GM19099 (cell line): ENCODE data around the gene CYSTM1.

Experiments used
- POLR2A ChIP-seq: IDR thresholded peaks from 3 replicates; pipeline ENCODE4 v1.6.1; 2011; ENCODE audit warnings: low read depth; ENCODE audit not compliant: insufficient read length; ENCODE audit errors: extremely low read depth

Gene CYSTM1

DNA sequence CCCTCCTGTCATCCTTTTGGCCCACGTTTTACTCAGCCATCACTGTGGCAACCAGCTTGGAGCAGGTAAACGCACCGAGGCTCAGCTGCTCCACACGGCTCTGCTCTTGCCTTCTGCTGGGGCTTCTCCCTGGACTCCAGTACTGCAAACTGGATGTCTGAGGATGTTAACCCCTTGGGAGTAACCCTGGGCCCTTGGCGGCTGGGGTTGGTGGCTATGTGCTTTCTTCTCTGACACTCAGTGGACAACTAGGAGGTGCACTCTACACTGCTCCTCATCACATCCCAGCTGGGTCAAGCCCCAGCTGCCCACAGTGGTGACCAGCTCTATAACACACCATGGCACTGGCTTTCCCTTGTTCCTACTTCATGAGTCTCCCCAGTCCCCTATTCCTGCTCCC is 12.2 kb upstream of the CYSTM1 start:
- TF ChIP-seq POLR2A: no peak

DNA sequence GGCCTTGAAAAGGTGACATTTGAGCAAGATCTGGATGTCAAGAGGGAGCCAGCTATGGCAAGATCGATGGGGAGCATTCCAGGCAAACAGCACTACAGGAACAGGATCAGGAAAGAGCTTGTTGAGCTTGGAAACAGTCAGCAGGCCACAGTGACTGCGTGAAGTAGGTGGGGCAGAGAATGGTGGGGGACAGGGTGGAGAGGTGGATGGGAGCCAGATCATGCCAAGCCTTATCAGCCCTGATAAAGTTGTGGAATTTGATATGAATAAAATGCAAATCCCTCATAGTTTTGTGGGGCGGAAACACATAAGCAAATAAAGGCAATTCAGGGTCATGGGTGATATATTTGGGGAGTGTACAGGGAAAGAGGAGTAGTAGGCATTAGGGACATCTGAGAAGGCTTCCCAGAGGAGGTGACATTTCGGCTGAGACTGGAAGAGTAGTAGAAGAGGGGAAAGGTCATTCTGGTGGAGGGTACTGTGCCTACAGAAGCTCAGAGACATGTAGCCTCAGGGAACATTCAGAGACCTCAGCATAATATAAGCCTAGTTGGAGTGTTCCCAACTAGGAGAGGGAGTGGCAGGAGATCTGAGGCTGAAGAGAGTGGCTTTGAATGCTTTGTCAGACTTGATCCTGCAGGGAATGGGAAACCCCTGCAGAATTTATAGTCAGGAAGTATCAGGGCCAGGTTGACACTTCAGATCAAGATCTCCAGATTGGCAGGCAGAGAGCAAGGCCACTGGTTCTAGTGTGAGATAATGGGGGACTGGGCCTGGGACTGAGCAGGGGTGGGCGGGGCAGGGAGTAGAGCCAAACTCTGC is 9.7 kb upstream of the CYSTM1 start:
- TF ChIP-seq POLR2A: no peak

DNA sequence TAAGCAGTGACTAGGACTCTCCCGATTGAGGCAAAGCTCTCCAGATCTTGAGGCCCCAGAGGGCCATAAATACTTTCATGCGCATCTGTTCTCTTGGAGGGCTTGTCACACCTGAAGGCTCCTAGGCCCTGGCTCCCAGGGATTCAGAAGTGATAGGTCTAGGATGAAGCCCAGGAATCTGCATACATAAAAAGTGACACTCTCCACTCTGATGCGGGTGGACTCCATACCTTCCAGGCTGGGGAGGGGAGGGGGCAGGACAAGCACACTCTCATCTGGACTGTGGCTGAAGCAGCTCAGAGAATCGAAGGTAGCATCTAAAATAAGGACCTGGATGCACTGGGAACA is 9.1 kb upstream of the CYSTM1 start:
- TF ChIP-seq POLR2A: no peak

DNA sequence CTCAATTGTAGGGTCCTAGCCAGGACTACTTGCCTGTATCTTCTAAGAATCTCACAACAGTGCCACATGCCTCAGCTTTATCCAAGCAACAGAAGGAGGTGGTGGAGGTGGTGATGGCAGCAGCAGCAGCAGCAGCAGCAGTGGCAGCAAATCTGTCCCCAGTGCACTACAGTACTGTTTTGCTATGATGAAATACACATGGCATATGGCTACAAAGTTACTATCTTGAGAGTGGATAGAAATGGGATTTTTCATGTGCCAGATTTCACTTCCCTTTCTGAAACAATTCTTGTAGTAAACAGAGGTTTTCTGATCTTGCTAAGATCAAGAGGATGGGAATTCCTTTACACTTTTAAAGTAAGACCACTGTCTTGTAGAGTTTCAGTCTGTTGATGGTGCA is 8.1 kb upstream of the CYSTM1 start:
- no peak for TF ChIP-seq POLR2A

DNA sequence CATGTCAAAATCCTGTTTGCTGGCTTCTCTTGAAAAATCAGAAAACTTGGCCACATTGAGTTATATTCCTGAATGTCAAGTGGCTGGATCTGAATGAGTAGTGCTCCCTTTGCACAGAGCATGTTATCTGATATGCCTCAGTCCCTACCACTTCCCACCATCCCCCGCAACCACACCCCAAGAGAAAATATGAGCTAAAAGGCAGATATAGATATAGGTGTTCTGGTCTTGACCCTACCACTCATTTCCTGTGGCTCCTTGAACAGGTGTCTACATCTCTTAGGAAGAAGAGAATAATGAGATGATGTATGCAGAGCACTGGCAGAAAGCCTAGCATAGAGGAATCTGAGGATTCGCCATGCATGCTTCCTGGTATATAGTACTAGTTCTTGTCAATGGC is 6.6 kb upstream of the CYSTM1 start:
- no peak for TF ChIP-seq POLR2A

DNA sequence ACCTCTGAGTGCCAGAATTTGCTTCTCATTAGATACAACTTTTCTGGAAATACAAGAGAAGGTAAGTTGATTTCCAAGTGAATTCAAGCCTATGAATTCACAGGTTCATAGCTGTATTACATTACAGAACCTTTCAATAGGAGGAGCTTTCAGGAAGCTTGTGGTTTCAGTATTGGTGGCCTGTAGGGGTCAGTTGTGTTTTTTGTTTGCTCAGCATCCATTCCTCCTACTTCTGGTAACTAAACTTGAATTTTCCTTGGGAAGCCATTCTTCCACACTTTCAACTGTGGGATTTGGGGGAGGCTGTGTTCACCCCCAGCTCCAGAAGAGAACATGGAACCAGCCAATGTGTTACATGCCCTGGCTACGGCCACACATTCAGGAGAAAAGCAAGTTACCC is 5.6 kb upstream of the CYSTM1 start:
- no peak for TF ChIP-seq POLR2A

DNA sequence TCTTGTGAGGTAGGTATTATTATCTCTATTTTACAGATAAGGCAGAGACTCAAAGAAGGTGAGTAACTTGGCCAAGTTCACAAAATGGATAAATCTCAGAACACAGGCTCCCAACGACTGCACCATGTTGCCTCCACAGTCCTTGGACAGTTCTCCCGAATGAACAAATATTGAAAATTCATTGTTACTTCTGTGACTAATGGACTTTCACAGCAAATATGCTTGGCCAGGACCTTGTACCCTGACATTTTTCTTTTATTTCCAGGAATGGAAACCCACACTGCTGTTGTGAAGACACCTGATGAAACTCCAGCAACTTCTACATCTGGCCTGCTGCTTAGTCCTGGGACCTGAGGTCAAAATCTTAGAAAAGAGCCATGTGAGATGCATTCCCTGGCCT is 2.5 kb upstream of the CYSTM1 start:
- TF ChIP-seq POLR2A: no peak

DNA sequence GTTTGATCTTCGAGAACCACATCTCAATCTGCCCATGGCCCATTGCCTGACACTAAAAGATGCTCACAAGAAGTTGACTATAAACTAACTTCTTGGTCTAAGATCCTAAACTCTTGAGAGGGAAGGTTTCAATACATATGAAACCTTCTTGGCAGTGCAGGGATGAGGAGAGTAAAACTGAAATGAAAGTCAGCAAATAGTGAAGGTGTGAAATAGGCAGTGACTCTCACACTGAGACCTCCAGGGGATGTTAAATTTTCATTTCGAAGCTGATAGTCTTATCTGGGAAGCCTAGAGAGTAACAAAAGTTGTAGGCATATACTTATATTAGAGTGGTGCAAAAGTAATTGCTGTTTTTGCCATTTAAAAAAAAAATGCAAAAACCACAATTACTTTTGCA is 974 bp upstream of the CYSTM1 start:
- no peak for TF ChIP-seq POLR2A

DNA sequence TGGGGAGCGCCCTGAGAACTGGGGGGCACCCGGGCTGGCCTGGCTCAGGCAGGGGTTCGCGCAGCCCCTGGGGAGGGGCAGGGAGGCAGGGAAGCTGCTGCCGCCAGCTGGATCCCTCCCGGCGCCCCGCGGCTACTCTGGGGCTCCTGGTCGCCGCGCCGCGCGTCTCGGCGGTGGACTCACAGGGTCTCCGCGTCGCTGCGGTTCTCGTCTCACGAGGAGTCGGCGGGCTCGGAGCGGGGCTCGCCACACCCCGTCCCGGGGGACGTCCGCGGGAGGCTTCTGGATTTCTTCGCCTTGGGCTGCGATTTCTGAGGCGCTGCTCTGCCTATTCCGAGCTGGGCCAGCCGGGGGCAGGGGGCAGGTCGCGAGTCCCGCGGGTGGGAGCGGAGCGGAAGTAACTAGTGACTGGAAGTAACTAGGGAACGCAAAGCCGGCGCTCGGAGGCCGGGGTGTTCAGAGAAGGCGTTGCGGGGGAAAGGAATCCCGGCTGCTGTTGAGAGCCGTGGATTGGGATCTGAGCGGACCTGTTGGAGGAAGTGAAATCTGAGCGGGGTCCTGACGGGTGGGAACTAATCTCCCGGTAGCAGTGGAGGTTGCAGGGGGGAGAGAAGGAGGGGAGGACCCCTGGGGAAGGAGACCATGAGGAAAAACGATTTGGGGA is 511 bp downstream of the CYSTM1 start:
- TF ChIP-seq POLR2A: no peak

DNA sequence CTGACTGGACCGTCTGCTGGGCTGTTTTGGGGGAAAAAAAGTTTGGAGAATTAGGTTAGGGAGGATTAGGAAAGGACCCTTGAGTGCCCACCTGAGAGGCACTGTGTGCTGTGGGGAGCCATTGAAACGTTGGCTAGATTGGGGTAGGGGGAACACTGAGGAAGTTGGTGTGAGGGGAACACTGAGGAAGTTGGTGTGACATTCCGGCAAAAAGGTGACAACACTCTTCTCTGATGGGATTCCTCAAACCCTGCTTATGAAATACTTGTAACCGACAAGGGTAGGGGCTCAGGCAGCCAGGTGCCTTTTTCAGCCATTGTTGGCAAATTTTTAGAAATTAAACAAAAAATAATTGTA is 1.0 kb downstream of the CYSTM1 start:
- TF ChIP-seq POLR2A: no peak

DNA sequence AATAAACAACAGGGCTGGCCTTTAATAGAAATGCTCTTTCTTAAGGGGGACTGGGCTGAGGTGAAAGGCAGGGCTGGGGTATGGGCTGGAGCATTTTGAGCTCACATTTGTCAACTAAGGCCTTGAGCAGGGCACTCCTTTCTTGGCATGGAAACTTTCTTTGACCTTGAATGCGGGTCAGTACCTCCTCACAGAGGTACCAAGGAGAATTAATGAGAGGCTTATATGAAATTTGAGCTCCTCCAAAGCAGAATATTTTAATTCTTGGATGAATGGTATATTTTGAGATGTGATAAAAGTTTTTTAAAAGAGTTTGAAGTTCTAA is 3.1 kb downstream of the CYSTM1 start:
- no peak for TF ChIP-seq POLR2A

DNA sequence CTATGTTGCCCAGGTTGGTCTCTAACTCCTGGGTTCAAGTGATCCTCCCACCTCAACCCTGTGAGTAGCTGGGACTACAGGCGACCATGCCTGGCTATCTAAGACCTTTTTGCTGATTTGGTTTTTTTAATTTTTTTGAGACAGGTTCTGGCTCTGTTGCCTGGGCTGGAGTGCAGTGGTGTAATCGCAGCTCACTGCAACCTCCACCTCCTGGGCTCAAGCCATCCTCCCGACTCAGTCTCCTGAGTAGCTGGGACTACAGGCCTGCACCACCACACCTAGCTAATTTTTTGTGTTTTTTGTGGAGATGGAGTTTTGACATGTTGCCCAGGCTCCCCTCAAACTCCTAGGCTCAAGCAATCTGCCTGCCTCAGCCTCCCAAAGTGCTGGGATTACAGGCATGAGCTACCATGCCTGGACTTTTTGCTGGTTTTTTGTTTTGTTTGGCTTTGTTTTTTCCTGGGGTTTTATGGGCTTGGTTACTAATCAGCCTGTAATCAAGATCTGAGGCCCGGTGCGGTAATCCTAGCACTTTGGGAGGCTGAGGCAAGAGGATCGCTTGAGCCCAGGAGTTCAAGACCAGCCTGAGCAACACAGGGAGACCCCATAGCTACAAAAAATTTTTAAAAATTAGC is 3.6 kb downstream of the CYSTM1 start:
- TF ChIP-seq POLR2A: no peak

DNA sequence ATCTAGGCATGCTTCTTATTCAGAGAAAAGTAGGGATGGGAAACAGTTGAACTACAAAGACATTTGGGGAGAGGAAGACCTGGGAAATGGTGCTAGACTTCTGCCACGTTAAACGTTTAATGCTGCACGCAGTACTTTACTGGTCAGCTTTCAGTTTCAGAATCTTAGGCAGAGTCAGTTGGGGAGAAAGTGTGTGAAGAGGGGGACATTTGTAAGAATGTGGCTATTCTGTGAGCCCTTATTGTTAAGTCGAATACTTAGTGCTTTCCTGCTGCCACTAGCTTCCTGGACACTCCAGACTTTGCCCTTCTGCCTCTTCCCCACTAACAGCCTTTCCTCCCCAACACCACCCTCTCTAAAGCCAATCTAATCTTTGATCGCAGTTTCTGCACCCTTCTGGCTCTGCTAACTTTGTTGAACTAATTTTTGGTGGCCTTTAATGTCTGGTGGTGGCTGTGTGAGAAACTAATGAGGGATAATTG is 6.1 kb downstream of the CYSTM1 start:
- TF ChIP-seq POLR2A: no peak

DNA sequence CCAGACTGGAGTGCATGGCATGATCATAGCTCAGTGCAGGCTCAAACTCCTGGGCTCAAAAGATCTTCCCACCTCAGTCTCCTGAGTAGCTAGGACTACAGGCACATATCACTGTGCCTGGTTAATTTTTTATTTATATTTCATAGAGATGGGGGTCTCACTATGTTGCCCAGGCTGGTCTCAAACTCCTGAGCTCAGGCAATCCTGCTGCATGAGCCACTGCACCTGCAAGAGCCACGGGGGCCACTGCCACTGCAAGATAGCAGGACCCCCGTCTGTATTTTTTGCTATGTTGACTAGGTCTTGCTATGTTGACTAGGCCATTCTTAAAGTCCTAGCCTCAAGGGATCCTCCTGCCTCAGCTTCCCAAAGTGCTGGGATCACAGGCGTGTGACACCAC is 6.5 kb downstream of the CYSTM1 start:
- no peak for TF ChIP-seq POLR2A

DNA sequence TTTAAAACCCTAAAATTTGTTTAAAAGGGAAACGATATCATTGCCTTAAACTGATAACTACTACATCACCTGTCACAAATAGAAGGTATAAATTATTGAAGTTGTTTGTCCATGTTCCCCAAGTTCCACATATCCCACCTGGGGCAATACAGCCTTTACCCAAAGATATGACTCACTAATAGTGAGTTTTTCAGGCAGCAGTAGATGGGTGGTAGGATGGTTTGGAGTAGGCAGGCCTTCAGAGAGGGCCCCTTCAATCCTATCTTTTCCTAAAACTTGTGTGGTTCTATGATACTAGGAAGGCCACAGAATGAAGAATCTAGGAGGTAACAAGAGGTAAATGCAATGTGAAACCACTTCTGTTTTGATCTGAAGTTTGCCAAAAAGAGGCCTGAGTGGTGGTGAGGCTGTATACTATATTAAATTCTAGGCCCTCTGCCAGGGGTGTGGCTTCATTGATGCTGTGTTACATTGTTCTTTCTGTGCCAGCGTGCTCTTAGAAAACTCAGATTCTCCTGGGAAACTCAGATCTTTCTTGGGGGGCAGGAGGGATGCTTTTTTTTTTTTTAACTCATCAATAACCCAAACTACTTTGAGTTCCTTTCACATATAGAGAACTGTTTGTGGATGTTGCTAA is 7.2 kb downstream of the CYSTM1 start:
- TF ChIP-seq POLR2A: no peak

DNA sequence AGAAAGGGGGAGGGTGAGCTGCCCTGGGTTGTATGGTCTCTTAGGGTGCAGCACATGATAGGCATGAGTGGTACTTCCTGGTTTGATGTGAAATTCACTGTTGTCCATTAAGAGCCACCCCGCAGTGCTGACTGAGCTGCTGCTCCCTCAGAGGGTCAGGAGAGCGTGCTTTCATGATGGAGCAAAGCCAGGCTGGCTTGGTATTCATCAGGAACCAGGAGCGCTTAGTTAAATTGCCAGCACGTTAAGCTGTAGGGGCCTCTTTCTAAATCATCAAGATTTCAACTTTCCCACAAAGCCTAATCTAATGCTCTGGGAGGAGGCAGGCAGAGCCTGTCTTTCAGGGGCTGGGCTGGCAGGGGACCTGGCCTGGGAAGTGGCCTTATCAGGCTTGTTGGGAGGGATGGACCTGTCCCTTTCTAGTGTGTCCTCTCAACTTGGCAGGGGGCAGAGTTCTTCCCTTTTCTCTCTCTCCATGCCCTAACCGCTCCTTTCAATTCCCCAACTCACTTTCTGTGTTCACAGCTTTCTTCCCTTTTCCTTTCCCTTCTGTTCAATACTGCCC is 7.9 kb downstream of the CYSTM1 start:
- TF ChIP-seq POLR2A: no peak

DNA sequence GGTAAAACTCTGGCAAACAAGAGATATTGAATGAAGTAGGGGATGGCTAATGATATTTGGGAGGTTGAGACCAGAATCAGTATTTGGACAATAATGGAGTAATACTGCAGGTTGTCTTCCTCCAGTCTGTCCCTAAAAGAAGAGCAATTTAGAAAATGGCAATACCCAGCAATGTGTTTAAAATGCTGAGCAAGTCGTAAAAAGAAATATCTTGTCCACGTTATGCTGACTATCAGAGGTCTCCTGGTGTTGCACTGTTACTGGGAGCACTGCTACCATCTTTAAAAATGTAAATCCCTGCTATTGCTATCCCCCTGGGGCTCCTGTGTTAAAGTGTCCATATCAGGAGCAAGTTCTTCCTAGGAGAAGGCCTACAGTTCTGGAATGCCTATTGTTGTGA is 10.4 kb downstream of the CYSTM1 start:
- no peak for TF ChIP-seq POLR2A
